ENCODE measurements around the gene IL3.

GRCh38 chr5:132099905-132100304, 39.5 kb downstream of the IL3 start:
- TF ChIP-seq, protein P1, sequence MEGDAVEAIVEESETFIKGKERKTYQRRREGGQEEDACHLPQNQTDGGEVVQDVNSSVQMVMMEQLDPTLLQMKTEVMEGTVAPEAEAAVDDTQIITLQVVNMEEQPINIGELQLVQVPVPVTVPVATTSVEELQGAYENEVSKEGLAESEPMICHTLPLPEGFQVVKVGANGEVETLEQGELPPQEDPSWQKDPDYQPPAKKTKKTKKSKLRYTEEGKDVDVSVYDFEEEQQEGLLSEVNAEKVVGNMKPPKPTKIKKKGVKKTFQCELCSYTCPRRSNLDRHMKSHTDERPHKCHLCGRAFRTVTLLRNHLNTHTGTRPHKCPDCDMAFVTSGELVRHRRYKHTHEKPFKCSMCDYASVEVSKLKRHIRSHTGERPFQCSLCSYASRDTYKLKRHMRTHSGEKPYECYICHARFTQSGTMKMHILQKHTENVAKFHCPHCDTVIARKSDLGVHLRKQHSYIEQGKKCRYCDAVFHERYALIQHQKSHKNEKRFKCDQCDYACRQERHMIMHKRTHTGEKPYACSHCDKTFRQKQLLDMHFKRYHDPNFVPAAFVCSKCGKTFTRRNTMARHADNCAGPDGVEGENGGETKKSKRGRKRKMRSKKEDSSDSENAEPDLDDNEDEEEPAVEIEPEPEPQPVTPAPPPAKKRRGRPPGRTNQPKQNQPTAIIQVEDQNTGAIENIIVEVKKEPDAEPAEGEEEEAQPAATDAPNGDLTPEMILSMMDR (IDR thresholded peaks at IDR 0.05), result no peak
- TF ChIP-seq POLR2A (IDR thresholded peaks at IDR 0.05), result no peak

Measured in thyroid gland (tissue), 4 donors.